ENCODE data around the gene CNTNAP1.
"Not testable (repeated sequence)": the region's sequence is repeated elsewhere in the genome, so short reads cannot be mapped to it uniquely, and the experiment has no call there.

Gene CNTNAP1

GRCh38 chr17:42686520-42687128 lies 4.3 kb downstream of the CNTNAP1 start:
- no peak for DNase-seq

GRCh38 chr17:42687707-42688320 lies 5.5 kb downstream of the CNTNAP1 start:
- no peak for DNase-seq

- no peak for DNase-seq
These were observed 8.3 kb downstream of the CNTNAP1 start for GRCh38 chr17:42690596-42690995.

- no peak for DNase-seq
These were observed 8.8 kb downstream of the CNTNAP1 start for GRCh38 chr17:42691021-42691545.

- DNase-seq: no peak
These were observed 10.2 kb downstream of the CNTNAP1 start for GRCh38 chr17:42692489-42692888.

GRCh38 chr17:42694524-42694923 lies 12.2 kb downstream of the CNTNAP1 start:
- no peak for DNase-seq

GRCh38 chr17:42695500-42695899 lies 13.2 kb downstream of the CNTNAP1 start:
- no peak for DNase-seq

- DNase-seq: no peak
These were observed 14.9 kb downstream of the CNTNAP1 start for GRCh38 chr17:42697108-42697811.

- DNase-seq: no peak
These were observed 16.5 kb downstream of the CNTNAP1 start for GRCh38 chr17:42698736-42699414.

GRCh38 chr17:42699415-42699740 lies 17.0 kb downstream of the CNTNAP1 start:
- no peak for DNase-seq

- DNase-seq: no peak
These were observed 18.4 kb downstream of the CNTNAP1 start for GRCh38 chr17:42700586-42701289.

GRCh38 chr17:42702446-42702845 lies 20.1 kb downstream of the CNTNAP1 start:
- no peak for DNase-seq

- no peak for DNase-seq
These were observed 22.1 kb downstream of the CNTNAP1 start for GRCh38 chr17:42704490-42704836.

- DNase-seq: no peak
These were observed 22.6 kb downstream of the CNTNAP1 start for GRCh38 chr17:42704837-42705494.

GRCh38 chr17:42706732-42707131 lies 24.4 kb downstream of the CNTNAP1 start:
- DNase-seq: peak; percentile 43

- no peak for DNase-seq
These were observed 26.3 kb downstream of the CNTNAP1 start for GRCh38 chr17:42708588-42708987.

- no peak for DNase-seq
These were observed 27.2 kb downstream of the CNTNAP1 start for GRCh38 chr17:42709561-42709960.

GRCh38 chr17:42720996-42721583 lies 38.8 kb downstream of the CNTNAP1 start:
- DNase-seq: peak; percentile 9

GRCh38 chr17:42723636-42724035 lies 41.3 kb downstream of the CNTNAP1 start:
- no peak for DNase-seq

- DNase-seq: no peak
These were observed 42.8 kb downstream of the CNTNAP1 start for GRCh38 chr17:42725143-42725542.

- no peak for DNase-seq
These were observed 58.4 kb downstream of the CNTNAP1 start for GRCh38 chr17:42740699-42741098.

GRCh38 chr17:42742916-42743315 lies 60.6 kb downstream of the CNTNAP1 start:
- DNase-seq: not testable (repeated sequence)
